Esophagus mucosa (tissue), 1 donor: ENCODE results near the gene FNDC10. TPM values are rescaled to one million over a fixed set of nuclear protein-coding genes. Genes with fewer than 3 reads are reported as not detected.

Experiments used
- ATAC-seq: fragments of 200-7000 bp; cut with Tn5 transposase; one replicate; pipeline ENCODE4 v1.9.1; 2020
- total RNA-seq: library from RNA; stranded (reverse); gene quantifications from one replicate; pipeline ENCODE4 v1.2.4, GENCODE V29; 2023
- donor health status: DM: yes; HTN: yes; CAD: no.

FNDC10 gene
- total RNA-seq, 1 donor from 2014 or later: 5.7 TPM

DNA sequence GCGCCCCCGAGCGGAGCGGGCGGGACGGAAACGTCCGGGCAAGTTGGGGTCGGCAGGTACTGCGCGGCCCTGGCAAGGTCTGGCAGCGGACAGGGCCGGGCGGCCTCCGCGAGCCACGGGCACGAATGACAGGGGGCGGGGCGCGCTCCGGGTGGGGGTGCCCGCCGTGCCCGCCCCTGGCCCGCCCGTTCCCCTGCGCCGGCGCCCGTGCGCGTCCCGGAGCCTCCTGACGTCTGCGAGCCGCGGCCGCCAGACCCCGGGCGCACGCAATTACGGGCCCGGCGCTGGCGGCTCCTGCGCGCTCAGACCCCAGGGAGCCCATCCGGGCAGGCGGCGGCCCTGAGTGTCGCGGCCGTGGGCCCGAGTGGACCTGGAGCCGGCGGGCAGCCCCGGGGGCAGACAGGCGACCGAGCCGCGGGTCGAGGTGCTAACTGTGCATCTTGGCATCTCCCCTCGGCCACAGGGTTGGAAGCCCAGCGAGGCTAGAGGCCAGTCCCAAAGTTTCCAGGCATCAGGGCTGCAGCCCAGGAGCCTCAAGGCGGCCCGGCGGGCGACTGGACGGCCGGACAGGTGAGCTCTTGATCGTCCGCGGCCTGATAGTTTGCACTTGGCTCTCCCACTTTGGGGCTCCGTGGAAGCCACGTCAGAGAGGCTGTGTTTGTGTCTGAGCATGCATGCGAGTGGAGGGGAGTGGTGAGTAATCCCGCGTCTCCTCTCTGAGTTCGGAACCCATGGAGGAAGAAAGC, 16.3 kb upstream of the FNDC10 start:
- ATAC-seq: peak; percentile 49

DNA sequence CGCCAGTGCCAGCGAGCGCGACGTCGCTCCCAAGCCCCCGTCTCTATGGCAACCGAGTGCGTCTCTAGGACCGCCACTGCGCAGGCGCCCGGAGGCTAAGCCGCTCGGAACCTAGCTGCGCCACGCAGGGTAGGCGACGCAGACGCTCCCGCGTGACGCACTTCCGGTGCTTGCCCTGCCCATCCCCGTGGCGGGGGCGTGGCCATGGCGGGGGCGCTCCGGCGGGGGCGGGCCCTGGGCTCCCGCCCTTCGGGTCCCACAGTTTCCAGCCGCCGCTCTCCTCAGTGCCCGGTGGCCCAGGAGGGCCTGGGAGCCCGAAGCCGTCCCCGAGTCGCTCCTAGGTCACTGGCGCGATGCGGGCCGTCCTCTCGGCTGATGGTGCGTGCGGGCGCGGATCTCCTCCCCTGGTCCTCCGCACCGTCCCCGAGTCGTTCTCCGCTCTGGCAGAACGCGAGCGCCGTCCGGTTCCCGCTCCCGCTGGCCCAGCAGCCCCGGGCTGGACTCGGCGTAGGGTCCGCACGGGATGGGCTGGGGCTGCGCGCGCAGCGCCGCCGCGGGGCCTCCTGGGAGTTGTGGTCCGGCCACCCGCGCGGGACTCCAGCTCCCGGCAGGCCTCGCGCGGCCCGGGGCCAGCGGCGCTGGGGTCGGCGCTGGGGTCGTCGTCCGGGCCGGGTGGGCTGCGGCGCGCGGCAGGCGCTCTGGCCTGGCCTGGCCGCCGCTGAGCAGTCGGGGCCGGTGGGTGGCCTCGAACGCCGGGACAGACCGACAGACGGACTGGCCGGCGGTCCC, 15.5 kb upstream of the FNDC10 start, which contains the start of gene MIB2:
MIB2 (plus strand) TSS at position 245 of the 789 bp plus-strand sequence. CDS start 7,953 bp downstream, outside the sequence.
- peak; percentile 93 for ATAC-seq

DNA sequence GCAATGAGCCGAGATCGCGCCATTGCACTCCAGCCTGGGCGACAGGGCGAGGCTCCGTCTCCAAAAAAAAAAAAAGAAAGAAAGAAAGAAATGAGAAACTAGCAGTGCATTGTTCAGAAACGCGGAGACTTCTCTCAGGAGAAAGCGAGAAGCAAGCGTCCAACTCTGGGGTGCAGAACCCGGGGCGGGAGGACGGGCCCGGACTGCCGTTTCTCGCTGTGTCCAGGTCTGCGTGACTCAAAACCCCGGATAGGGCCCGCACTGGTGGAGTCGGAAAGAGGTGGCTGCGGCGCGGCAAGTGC, 15.0 kb upstream of the FNDC10 start:
- no peak for ATAC-seq

DNA sequence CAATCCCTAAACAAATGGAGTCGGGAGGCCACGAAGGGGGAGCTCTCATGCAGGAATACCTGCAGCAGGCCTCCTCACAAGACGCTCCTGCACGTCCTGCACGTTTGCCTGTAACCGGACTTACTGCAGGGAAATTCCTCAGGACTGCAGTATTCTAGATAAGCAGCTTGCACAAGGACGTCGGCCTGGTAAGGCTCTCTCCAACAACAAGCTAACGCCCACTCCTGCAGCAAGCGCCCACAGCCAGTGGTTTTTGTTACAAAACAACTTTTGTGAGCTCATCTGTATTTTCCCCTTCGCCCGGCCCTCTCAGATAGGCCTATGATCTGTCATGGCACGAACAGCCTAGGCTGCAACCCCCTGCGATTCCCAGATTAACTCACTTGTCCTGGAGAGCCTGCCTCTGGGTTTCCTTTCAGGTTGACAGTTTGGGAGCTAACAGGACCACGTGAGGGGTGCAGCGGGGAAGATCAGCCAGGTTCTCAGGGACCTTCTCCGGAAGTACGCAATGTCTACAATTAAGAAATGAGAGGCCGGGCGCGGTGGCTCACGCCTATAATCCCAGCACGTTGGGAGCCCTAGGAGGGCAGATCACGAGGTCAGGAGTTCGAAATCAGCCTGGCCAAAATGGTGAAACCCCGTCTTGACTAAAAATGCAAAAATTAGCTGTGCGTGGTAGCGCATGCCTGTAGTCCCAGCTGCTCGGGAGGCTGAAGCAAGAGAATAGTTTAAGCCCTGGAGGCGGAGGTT, 14.4 kb upstream of the FNDC10 start:
- ATAC-seq: peak; percentile 14

DNA sequence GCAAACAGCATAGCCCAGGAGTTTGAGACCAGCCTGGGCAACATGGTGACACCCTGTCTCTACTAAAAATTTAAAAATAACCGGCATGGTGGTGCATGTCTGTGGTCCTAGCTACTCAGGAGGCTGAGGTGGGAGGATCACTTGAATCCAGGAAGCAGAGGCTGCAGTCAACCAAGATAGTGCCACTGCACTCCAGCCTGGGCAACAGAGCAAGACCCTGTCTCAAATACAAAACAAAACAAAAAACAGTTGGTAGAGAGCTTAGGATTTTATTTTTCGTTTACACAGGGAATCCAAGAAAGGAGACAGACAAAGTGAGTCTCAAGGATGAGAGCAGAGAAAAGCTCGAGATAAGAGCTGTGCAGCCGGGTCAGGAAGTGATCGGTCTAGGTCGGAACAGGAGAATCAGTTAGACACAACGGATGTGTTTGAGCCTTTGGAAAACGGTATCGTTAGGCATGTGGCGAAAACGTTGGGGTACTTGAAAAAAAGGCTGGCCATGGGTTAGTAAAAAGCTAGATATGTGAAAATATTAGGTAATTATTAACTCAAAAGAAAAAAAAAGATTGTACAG, 13.7 kb upstream of the FNDC10 start:
- ATAC-seq: no peak

DNA sequence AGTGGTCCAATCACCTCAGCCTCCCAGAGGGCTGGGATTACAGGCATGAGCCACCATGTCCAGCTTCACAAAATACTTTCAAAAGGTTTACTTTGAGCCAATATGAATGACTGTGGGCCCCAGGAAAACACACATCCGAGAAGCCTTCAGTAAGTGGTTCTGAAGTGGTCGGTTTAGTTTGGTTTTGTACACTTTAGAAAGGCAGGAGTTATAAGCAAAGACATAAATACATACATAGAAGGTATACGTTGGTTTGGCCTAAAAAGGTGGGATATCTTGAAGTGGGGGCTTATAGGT, 12.1 kb upstream of the FNDC10 start:
- ATAC-seq: no peak

DNA sequence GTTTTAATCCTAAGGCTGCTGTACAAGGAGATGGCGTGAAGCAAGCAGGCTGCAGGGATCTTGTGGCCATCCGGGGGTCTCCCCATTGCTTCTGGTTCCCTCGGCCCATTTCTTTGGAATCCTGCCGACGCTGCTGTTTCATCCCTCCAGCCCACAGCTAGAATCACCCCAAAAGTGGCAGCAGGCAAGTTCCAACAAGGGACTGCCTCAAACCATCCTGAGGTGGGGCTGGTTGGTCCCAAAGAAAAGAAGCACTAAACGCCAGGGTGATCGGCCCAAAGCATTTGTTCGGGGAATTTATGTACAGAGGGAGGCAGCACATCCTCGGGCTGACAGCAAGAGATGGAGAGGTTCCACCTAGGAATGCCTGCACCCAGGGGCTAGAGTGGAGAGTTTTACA, 10.9 kb upstream of the FNDC10 start:
- no peak for ATAC-seq

DNA sequence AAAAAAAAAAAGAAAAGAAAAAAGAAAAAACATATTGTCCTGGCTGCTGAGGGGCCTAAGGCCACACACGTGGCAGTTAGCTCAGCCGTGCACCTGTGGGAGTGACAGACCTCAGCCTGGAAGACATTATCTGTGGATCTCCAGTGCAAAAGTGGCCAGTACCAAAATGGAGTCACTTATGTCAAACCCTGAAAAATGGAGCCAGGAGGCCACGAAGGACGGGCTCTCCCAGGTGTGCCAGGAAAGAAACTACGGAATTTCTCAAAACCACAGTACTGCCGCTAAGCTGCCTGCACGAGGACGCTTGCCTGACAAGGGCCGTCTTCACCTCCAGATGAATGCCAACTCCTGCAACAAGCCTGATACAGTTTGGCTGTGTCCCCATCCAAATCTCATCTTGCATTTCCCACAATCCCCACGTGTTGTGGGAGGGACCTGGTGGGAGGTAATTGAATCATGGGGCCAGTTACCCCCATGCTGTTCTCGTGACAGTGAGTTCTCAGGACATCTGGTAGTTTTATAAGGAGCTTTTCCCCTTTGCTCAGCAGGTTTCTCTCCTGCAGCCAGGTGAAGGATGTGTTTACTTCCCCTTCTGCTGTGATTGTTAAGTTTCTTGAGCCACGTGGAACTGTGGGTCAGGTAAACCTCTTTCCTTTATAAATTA, 10.0 kb upstream of the FNDC10 start:
- no peak for ATAC-seq

DNA sequence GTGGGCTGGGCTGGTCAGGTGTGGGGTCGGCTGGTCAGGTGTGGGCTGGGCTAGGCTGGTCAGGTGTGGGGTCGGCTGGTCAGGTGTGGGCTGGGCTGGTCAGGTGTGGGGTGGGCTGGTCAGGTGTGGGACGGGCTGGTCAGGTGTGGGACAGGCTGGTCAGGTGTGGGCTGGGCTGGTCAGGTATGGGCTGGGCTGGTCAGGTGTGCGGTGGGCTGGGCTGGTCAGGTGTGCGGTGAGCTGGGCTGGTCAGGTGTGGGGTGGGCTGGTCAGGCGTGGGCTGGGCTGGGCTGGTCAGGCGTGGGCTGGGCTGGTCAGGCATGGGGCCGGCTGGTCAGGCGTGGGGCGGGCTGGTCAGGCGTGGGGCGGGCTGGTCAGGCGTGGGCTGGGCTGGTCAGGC, 6.3 kb upstream of the FNDC10 start:
- no peak for ATAC-seq

DNA sequence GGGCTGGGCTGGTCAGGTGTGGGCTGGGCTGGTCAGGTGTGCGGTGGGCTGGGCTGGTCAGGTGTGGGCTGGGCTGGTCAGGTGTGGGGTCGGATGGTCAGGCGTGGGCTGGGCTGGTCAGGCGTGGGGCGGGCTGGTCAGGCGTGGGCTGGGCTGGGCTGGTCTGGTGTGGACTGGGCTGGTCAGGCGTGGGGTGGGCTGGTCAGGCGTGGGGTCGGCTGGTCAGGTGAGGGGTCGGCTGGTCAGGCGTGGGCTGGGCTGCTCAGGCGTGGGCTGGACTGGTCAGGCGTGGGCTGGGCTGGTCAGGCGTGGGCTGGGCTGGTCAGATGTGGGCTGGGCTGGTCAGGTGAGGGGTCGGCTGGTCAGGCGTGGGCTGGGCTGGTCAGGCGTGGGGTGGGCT, 5.8 kb upstream of the FNDC10 start:
- ATAC-seq: no peak

DNA sequence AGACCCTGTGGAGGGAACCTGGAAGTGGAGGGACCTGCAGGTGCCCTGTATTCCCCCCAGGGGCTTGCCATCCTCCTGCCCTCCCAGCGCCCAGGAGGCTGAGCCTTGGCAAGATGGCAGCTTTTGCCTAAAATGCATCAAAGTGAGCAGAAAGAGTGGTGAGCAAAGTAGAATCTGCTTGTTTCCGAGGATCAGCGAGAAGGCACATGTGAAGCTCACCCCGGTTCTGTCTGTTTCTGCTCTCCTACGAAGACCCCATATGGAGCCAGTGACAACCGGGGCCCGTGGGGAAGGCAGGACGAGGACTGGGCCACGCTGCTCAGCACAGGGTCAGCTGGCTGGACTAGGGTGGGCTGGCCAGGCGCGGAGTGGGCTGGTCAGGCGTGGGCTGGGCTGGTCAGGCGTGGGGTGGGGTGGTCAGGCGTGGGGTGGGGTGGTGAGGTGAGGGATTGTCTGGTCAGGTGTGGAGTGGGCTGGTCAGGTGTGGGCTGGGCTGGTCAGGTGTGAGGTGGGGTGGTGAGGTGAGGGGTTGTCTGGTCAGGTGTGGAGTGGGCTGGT, 5.2 kb upstream of the FNDC10 start:
- ATAC-seq: no peak

DNA sequence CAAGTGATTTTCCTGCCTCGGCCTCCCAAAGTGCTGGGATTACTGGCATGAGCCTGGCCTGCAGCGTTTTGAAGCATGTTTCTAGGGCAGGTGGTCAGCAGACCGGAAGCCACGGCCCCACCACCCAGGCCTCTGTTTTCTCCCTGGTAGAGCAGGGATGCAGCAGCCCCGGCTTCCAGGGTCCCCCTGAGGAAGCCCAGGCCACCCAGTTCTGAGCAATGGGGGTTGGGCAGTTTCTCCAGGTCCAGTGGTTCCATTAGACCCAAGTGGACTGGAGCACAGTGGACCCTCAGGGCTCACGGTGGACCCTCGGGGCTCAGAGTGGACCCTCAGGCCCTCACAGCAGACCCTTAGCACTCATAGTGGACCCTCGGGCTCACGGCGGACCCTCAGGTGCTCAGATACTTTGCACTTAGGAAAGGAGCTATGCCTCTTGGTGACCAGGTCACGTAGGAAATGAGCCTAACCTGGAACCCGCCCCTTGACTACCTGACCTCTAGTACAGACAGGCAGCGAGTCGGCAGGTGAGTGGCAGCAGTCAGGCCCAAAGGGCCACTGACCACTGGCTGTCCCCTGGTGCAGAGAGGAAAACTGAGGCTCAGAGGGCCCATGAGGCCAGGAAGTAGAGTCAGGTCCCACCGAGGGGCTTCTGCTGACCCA, 4.6 kb upstream of the FNDC10 start:
- no peak for ATAC-seq

DNA sequence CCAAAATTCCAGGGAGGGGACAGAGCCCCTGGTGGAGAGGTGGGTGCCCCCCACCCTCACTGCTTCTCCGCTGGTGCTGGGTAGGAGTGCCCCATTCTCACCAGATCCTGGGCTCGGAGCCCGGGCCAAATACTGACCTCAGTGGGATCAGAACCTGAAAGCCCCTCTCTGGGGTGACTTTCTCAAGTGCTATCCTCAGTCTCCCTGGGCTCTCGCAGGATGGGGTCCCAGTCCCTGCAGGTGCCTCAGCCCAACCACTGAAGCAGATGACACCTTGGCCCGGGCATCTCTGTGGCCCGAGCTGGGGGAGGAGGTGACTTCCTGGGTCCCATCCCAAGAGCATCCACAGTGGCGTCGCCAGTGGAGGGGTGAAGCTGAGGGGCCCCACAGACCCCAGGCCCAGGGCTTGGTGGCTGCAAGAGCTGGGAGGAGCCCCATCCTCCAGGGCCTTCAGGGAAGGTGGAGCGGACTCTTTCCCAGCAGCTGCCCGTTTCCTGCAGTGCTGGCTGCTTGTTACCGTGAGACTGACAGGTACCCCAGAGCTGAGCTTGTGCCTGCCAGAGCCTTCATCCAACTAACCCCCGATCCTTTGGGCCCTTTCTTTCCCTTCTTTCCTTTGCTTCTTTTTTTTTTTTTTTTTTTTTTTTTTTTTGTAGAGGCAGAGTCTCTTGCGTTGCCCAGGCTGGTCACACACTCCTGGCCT, 3.9 kb upstream of the FNDC10 start:
- ATAC-seq: no peak

DNA sequence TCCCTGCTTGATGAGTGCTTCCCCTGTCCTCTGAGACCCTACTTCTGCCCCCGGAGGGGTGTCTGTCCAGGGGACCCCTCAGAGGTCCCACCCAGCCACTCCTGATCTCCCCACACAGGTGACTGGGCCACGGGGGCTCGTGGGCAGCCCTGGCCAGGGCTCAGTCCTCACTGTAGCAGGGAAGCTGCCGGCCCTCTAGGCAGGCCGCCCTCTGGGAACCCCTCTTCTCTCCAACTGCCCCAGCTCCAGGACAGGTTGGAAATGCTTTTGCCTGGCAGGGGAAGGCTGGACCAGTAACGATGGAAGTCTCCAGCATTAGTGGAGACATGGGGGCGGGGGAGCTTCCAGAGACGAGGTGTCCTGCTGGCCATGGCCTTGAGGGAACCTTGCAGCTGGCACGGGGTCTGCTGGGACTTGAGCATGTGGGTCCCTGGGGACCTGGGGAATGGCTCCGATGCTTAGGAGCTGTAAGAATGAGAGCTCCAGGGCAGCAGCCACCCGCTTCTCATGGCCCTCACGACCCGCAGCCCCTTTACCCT, 3.1 kb upstream of the FNDC10 start:
- no peak for ATAC-seq

DNA sequence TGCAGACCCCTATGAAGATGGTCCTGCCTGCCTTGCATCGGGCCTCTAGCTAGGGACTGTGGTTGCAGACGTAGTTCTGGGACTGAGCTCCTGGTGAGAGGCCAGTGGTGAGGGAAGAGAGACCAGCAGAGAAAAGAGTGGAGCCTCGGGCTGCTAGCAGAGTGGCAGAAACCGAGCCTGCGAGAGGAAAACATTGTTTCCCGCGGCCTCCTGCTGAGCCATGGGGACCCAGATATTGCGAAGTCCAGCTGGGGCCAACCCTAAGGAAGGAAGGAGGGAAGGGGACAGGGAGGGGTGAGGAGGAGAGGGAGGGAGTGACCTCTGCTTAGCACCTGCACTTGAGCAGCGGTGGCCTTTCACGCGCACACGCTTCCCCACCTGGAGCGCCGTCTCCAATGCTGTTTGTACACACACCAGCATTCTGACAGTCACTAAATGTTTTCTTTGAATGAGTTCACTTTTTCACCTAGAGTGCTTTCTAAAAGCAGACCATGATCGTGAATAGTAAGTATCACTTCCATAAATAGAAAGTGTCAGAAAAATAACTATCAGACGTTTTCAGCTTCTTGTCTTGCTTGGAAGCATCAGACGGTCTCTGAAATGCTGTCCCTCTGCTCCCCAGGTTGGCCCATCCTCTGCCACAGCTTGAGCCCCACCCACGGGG, 2.5 kb upstream of the FNDC10 start:
- ATAC-seq: no peak

DNA sequence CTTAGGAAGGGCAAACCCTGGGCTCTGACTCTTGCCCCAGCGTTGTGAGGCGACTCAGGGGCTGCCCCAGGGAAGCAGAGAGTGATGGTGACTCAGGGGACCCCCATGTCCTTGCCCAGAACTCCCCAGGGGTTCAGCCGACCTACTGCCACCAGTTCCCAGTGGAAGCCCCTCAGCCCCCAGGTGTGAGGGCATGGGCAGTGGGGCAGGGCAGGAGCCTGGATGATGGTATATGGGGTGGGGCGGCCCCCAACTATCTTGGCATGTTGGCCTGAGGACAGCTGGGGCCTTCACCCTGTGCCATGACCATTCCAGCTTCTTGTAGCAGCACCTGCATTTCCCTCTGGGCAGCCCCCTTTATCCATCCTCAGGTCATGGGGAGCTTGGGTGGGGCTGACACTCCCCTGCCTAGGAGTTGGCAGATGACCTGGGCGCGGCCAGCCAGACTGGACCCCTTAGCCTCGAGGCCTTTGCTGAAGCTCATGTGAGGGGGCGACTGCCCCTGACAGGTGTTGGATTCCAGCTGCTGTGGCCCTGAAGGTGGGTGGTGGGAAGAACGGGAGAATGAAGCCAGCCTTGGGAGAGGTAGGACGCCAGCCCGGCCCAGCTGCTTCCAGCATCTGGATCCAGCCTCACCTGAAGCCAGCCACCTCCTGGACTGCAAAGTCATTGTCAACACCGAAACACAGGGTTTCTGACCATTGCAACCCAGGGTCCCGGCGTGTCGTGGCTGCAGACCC, 1.8 kb upstream of the FNDC10 start:
- ATAC-seq: no peak

DNA sequence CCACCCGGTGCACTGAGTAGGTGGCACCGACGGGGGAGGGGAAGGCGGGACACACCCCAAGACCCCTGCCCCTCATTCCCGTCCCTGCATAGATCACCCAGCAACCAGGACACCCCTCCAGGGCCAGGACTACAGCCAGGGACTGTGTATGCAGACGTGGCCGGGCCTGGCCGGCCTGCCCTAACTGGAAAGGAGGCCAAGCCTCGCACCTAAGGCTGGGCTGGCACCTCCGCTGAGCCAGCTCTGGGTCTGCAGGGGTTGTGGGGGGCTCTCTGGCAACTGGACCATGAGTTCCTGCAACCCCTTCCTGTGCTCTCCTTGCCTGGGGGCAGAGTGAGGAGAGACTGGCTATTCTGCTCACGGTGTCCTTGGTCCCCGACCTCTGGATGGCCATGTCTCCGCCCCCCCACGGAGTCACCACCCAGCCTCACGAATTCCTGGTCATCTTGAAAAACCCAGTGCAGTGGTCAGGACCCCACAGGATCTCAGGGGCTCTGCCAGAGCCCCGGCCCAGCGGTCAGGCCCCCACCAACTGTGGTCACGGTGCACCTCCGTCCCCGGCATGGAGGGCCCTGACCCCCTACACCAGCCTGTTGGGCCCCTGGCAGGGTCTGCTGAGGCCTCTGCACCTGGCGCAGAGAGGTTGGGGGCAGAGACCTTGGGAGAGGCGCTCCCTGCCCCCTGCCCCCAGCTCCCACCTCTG, 1.1 kb upstream of the FNDC10 start:
- ATAC-seq: no peak

DNA sequence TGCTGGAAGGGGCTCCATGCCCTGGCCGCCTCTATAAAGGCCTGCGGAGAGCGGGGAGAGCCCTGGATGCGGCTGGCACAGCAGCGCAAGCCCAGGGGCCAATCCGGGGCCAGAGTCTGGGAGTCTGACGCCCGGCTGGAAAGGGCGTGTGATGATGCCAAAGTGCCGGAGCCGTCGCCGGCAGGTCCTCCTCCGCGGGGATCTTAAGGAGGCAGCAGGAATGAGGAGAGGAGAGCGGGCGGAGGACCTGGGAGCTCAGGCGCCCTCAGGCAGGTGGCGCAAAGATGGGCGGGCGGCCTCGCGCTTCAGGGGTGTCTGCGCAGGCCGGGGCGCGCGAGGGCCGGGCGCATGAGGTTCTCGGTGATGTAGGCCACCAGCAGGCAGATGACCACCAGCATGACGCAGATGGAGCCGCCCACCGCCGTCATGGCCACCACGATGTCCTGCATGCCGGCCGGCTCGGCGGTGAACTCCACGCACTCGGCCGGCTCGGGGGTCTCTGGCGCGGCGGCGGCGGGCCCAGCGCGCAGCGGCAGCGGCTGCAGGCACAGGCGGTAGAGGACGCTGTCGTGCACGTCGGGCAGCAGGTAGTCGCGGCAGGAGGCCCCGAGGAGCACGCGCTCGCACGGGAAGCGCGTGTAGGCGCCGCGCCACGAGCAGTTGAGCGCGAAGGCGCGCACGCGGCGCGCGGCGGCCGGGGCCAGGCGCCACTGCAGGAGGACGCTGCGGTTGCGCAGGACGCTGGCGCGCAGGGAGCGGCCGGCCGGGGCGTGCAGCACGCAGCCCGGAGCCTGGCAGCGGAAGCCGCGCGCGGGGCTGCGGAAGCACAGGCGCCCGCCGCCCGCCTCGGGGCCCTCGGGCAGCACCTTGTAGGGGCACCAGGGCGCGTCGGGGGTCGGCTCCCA, 653 bp downstream of the FNDC10 start:
- peak; percentile 45 for ATAC-seq
